HS-5 (cell line): ENCODE data around the gene RALGPS2.

ENCODE experiments used
- DNase-seq: peaks from one replicate; pipeline ENCODE4 v3.0.0-alpha.2; 2012; ENCODE audit warnings: low read depth

The RALGPS2 gene

DNA sequence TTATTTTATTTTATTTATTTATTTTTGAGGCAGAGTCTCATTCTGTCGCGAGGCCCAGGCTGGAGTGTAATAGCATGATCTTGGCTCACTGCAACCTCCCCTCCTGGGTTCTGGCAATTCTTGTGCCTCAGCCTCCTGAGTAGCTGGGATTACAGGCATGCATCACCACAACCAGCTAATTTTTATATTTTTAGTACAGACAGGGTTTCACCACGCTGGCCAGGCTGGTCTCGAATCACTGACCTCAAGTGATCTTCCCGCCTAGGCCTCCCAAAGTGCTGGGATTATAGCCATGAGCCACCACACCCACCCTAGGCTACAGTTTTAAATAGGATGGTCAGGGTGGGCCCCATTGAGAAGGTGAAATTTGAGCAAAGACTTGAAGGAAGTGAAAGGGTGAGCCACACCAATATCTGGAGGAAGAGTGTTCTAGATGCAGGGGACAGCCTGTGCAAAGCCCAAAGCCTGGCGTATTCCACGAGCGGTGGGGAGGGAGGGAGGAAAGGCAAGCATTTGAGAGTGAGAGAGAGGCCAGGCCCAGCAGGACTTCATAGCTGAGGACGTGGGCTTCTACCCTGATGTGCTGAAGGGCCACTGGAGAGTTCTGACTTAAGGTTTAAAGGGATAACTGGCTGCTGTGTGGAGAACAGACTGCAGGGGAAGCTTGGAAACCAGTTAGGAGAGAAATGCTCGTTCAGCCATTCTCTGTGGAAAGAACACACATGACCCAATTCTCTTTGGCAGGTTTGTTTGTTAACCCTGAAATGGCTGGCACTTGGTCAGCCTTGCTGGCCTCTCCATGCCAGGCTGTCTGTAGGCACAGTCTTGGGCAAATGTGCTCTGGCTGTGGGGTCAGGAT, 238.0 kb downstream of the RALGPS2 start:
- no peak for DNase-seq

DNA sequence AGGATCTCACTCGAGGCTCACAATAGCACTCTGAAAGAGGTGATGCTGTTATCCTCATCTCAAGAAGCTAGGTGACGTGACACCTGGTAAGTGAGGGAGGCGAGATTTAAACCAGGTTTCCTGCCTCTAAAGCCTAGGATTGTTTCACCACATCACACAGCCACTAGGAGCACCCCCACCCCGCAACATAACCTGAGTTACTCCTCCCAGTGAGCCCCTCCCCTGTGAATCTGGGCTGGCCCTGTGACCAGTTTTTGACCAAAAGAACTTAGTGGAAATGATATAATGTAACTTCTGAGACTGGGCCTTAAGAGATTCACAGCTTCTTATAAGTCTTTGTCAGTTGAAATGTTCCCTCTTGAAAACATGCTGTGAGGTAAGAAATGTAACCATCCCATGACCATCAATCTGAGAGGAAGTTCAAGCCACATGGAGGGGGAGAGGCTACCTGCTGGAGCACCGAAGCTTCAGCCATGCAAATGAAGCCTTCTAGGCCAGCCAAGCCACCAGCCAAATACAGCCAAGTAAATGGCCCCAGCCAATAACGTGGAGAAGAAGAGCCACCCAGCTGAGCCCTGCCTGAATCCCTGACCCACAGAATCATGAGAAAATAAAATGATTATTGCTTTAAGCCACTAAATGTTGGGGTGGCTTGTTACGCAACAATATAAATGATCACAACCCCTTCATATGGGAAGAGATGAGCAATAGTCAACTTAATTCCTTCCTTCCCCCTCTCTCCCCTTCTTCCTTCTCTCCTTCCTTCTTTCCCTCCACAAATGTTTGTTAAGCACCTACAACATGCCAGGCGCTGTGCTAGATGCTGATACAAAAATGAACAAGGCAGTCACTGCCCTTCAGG, 239.7 kb downstream of the RALGPS2 start:
- DNase-seq = no peak

DNA sequence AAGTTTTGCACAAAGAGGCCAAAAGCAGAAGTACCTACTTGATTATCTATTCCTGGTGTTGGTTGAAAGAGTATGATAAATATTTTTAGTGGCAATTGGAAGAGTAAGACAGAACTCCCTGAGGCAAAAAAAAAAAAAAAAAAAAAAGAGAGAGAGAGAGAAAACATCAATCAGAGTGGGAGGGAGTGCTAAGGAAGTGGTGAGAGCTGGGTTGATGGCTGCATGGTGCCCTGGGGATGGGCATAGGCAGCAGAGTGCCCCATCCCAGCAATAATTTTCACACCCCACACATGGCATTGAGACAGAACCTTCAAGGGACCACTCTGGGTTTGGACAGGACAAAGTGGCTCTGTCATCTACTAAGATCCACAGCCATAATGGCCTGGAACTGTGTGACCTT, 241.3 kb downstream of the RALGPS2 start:
- no peak for DNase-seq

DNA sequence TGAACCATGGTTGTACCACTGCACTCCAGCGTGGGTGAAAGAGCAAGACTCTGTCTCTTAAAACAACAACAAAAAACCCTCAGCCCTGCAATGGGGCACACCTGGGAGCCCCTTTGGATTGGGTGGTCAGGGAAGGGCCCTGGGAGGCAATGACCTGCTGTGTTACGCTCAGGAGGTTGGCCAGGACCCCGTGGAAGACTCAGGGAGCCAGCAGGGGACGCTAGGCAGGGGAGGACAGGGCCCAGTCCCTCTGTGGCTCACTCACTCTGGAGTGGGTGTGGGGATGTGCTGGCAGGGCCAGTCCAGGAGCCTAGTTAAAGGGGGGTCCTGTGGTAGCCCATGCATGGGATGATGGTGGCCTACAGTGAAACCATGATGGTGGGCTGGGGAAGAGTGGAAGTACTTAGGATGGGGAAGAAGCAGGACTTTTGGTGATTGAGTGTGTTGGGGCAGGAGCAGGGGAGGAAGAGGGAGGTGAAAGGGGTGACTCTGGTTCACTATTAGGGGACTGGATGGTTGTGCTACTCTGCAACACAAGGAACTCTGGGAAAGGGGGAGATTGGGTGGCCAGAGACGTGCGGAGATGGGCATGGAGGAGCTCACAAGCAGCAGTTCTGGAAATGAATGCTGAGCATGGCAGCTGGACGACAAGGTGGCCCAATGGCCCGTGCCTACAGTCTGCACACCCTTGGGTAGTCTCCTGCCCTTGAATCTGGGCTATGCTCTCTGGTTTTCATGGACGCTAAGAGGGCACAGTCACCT, 244.4 kb downstream of the RALGPS2 start:
- DNase-seq = no peak

DNA sequence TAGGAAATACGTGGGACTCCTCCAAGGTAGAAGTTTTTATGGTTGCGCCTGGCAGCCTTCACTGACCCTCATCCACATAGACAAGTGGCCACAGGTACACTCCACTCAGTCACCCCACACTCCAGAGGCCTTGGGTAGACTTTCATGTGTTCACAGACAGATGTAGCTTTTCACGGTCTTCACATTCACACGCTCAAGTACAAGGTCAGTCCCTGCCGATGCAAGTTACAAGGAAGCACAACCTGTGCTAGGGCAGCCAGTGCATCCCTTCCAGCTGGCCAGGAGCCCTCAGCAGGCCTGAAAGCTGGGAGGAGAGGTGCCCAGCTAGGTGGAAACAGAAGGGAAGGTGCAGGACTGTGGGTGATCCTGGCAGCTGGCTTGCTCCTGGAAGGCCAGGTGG, 245.1 kb downstream of the RALGPS2 start:
- DNase-seq = no peak
